H9 (cell line): ENCODE results near the gene CHCHD4. TPM values are rescaled to one million over a fixed set of nuclear protein-coding genes. Genes with fewer than 3 reads are reported as not detected.
A peak's percentile ranks its signal among the peaks of the same experiment; 100 is the strongest.

Experiments used
- DNase-seq: peaks from one replicate; pipeline ENCODE4 v3.0.0-alpha.2; 2017
- H2AFZ ChIP-seq: one replicate; pipeline ENCODE4 v1.6.1; 2013; ENCODE audit warnings: mild to moderate bottlenecking, low read length, control low read depth, moderate library complexity
- H2AK5ac ChIP-seq: 2 replicates; pipeline ENCODE4 v1.6.1; 2013; ENCODE audit warnings: low read length, control low read depth, mixed read lengths; ENCODE audit not compliant: insufficient read length
- H2BK120ac ChIP-seq: one replicate; pipeline ENCODE4 v1.6.1; 2013; ENCODE audit warnings: low read depth, mild to moderate bottlenecking, low read length, control low read depth, inconsistent platforms; ENCODE audit not compliant: poor library complexity, severe bottlenecking
- H2BK12ac ChIP-seq: 2 replicates; pipeline ENCODE4 v1.6.1; 2013; ENCODE audit warnings: low read length, control low read depth, mixed read lengths, low read depth; ENCODE audit not compliant: insufficient read length
- H2BK15ac ChIP-seq: 2 replicates; pipeline ENCODE4 v1.6.1; 2013; ENCODE audit warnings: low read depth, low read length, control low read depth
- H2BK20ac ChIP-seq: one replicate; pipeline ENCODE4 v1.6.1; 2013; ENCODE audit warnings: low read depth, mild to moderate bottlenecking, low read length, control low read depth, inconsistent platforms; ENCODE audit not compliant: poor library complexity, severe bottlenecking
- H2BK5ac ChIP-seq: 2 replicates; pipeline ENCODE4 v1.6.1; 2013; ENCODE audit warnings: low read length, control low read depth, mixed read lengths; ENCODE audit not compliant: insufficient read length
- H3K14ac ChIP-seq: 2 replicates; pipeline ENCODE4 v1.6.1; 2013; ENCODE audit warnings: low read length, control low read depth; ENCODE audit not compliant: insufficient read depth
- H3K18ac ChIP-seq: 2 replicates; pipeline ENCODE4 v1.6.1; 2013; ENCODE audit warnings: low read depth, mild to moderate bottlenecking, mixed read lengths, low read length, control low read depth; ENCODE audit not compliant: insufficient read length
- H3K23ac ChIP-seq: 2 replicates; pipeline ENCODE4 v1.6.1; 2013; ENCODE audit warnings: low read length, control low read depth, mixed read lengths, low read depth; ENCODE audit not compliant: insufficient read length
- H3K23me2 ChIP-seq: 2 replicates; pipeline ENCODE4 v1.6.1; 2013; ENCODE audit warnings: low read depth, mild to moderate bottlenecking, mixed read lengths, low read length, control low read depth; ENCODE audit not compliant: insufficient read length, poor library complexity, severe bottlenecking
- H3K27ac ChIP-seq: 2 replicates; pipeline ENCODE4 v1.5.1; 2013; ENCODE audit warnings: low read length, control low read depth, mixed read lengths, low read depth; ENCODE audit not compliant: insufficient read length
- H3K27me3 ChIP-seq: 2 replicates; pipeline ENCODE4 v1.6.1; 2013; ENCODE audit warnings: low read length, control low read depth, inconsistent platforms; ENCODE audit not compliant: insufficient read depth
- H3K4ac ChIP-seq: 2 replicates; pipeline ENCODE4 v1.6.1; 2013; ENCODE audit warnings: low read depth, mild to moderate bottlenecking, control low read depth, inconsistent platforms, low read length, moderate library complexity
- H3K4me1 ChIP-seq: 2 replicates; pipeline ENCODE4 v1.6.1; 2013; ENCODE audit warnings: low read length, control low read depth, inconsistent platforms; ENCODE audit not compliant: insufficient read depth
- H3K4me2 ChIP-seq: 2 replicates; pipeline ENCODE4 v1.6.1; 2013; ENCODE audit warnings: low read length, control low read depth, mixed read lengths; ENCODE audit not compliant: insufficient read length, insufficient read depth
- H3K56ac ChIP-seq: 2 replicates; pipeline ENCODE4 v1.6.1; 2013; ENCODE audit warnings: low read depth, mild to moderate bottlenecking, mixed read lengths, low read length, control low read depth; ENCODE audit not compliant: insufficient read length
- H3K79me1 ChIP-seq: 2 replicates; pipeline ENCODE4 v1.6.1; 2013; ENCODE audit warnings: low read depth, mild to moderate bottlenecking, moderate library complexity, low read length, control low read depth, inconsistent platforms; ENCODE audit not compliant: insufficient read depth, poor library complexity, severe bottlenecking
- H3K79me2 ChIP-seq: 2 replicates; pipeline ENCODE4 v1.6.1; 2013; ENCODE audit warnings: low read length, control low read depth, inconsistent platforms; ENCODE audit not compliant: insufficient read depth
- H3K9ac ChIP-seq: 2 replicates; pipeline ENCODE4 v1.6.1; 2013; ENCODE audit warnings: low read length, control low read depth, mixed read lengths; ENCODE audit not compliant: insufficient read length; ENCODE audit errors: extremely low read depth
- H3K9me3 ChIP-seq: one replicate; pipeline ENCODE4 v1.6.1; 2013; ENCODE audit warnings: low read depth, low read length, inconsistent platforms; ENCODE audit not compliant: control insufficient read depth
- H3T11ph ChIP-seq: one replicate; pipeline ENCODE4 v1.6.1; 2013; ENCODE audit warnings: mild to moderate bottlenecking, low read length, control low read depth, inconsistent platforms
- H4K20me1 ChIP-seq: one replicate; pipeline ENCODE4 v1.6.1; 2013; ENCODE audit not compliant: control insufficient read depth, insufficient read length, insufficient read depth
- H4K5ac ChIP-seq: 2 replicates; pipeline ENCODE4 v1.6.1; 2013; ENCODE audit warnings: low read depth, mild to moderate bottlenecking, mixed read lengths, low read length, control low read depth; ENCODE audit not compliant: insufficient read length
- H4K8ac ChIP-seq: replicated peaks from 2 replicates; pipeline ENCODE4 v1.6.1; 2013; ENCODE audit warnings: low read length, control low read depth, mixed read lengths, low read depth; ENCODE audit not compliant: insufficient read length
- H4K91ac ChIP-seq: 2 replicates; pipeline ENCODE4 v1.6.1; 2013; ENCODE audit warnings: low read depth, mild to moderate bottlenecking, moderate library complexity, mixed read lengths, low read length, control low read depth; ENCODE audit not compliant: insufficient read length
- H3K27ac Mint-ChIP-seq, 3 experiments: 2 replicates in 2 of 3; 3 replicates in 1 of 3; pipeline ENCODE4 v1.8.0; 2020 to 2021; ENCODE audit warnings: mixed read lengths in 3 of 3, mild to moderate bottlenecking in 1 of 3, moderate library complexity in 1 of 3
- H3K27me3 Mint-ChIP-seq: 2 replicates; pipeline ENCODE4 v1.8.0; 2021; ENCODE audit warnings: low read depth, mild to moderate bottlenecking, moderate library complexity, mixed read lengths
- H3K36me3 Mint-ChIP-seq, 3 experiments: 2 replicates in 2 of 3; 3 replicates in 1 of 3; pipeline ENCODE4 v1.8.0; 2020 to 2021; ENCODE audit warnings: low read depth in 3 of 3, mixed read lengths in 3 of 3; ENCODE audit not compliant: insufficient read depth in 1 of 3
- H3K4me1 Mint-ChIP-seq, 2 experiments: 2 replicates each; pipeline ENCODE4 v1.8.0; 2020; ENCODE audit warnings: mixed read lengths in 2 of 2
- H3K4me3 Mint-ChIP-seq, 2 experiments: 2 replicates in 1 of 2; 3 replicates in 1 of 2; pipeline ENCODE4 v1.8.0; 2020 to 2021; ENCODE audit warnings: mild to moderate bottlenecking in 2 of 2, mixed read lengths in 2 of 2, moderate library complexity in 1 of 2
- H3K9me3 Mint-ChIP-seq, 2 experiments: 2 replicates in 1 of 2; 3 replicates in 1 of 2; pipeline ENCODE4 v1.8.0; 2020; ENCODE audit warnings: mild to moderate bottlenecking in 2 of 2, mixed read lengths in 2 of 2, moderate library complexity in 1 of 2
- CTCF ChIP-seq: fragments of 200-600 bp; sonication (generic); conservative IDR thresholded peaks from 3 replicates; pipeline ENCODE4 v1.8.0; 2021; ENCODE audit warnings: antibody characterized with exemption, mild to moderate bottlenecking
- WGBS: extraction: QIAGEN DNeasy Blood & Tissue Kit; methylation state at CpG from one replicate; pipeline ENCODE4 v1.1.7; 2013; ENCODE audit warnings: missing lambda C conversion rate, low lambda C conversion rate, mixed read lengths; ENCODE audit not compliant: insufficient read length; ENCODE audit errors: extremely low coverage; 5-methylcytosine and 5-hydroxymethylcytosine counted together
- total RNA-seq: library from RNA; stranded (reverse); gene quantifications from 2 replicates; pipeline ENCODE4 v1.2.1, GENCODE V29; 2021

CHCHD4 gene
- total RNA-seq, 1 experiment from 2014 or later, result 13.7 TPM

- H3T11ph ChIP-seq, result no peak overlapping the region
- H3K79me1 ChIP-seq, result no peaks in the 10 kb centered on the region
- peaks cover 6% of the 10 kb centered on the region; the same call in 1 of the 2 replicates for H3K4me1 ChIP-seq
- Mint-ChIP-seq H3K4me1 (peaks cover 7 to 17% of the 10 kb centered on the region in 2 experiments), H3K36me3 (peaks cover 11 to 60% (median 53%) of the 10 kb centered on the region in 3 experiments), H3K27ac (peak overlapping the region in 2 of 3 experiments; percentile 4 to 39; a peak in 3 of 7 replicates), H3K4me3 (no peak overlapping the region), H3K9me3 (no peaks in the 10 kb centered on the region), H3K27me3 (no peaks in the 10 kb centered on the region)
- no peaks in the 10 kb centered on the region for H3K79me2 ChIP-seq
- no peak overlapping the region for H2BK120ac ChIP-seq
- no peak overlapping the region for H4K5ac ChIP-seq
- no CpG with 5 or more reads among the region's 11 CpGs for WGBS
- no peaks in the 10 kb centered on the region for H3K9me3 ChIP-seq
- peak; percentile 45; the same call in 2 of the 3 replicates for TF ChIP-seq CTCF
- H3K14ac ChIP-seq, result no peak overlapping the region
- no peak overlapping the region for H4K8ac ChIP-seq
- no peak overlapping the region for H3K9ac ChIP-seq
- no peak overlapping the region for H2BK20ac ChIP-seq
- no peak overlapping the region for H2AK5ac ChIP-seq
- no peak overlapping the region for H3K23ac ChIP-seq
- H4K20me1 ChIP-seq, result no peaks in the 10 kb centered on the region
- H2BK5ac ChIP-seq, result no peak overlapping the region
- no peak overlapping the region for H3K4ac ChIP-seq
- no peak overlapping the region for H4K91ac ChIP-seq
- H2BK12ac ChIP-seq, result no peak overlapping the region
- H3K18ac ChIP-seq, result no peak overlapping the region
- no peak overlapping the region for H3K27ac ChIP-seq
- no peak overlapping the region for H2AFZ ChIP-seq
- H3K4me2 ChIP-seq, result no peak overlapping the region
- DNase-seq, result peak; percentile 28
- no peak overlapping the region for H3K56ac ChIP-seq
- H3K23me2 ChIP-seq, result no peaks in the 10 kb centered on the region
- H2BK15ac ChIP-seq, result no peak overlapping the region
- H3K27me3 ChIP-seq, result no peaks in the 10 kb centered on the region
Observed at GRCh38 chr3:14152233-14152962, 27.7 kb upstream of the CHCHD4 start.
